GM12872 (cell line): ENCODE results near the gene ARL15.

ENCODE experiments used
- CTCF ChIP-seq: IDR thresholded peaks from 3 replicates; pipeline ENCODE4 v1.5.1; 2011; ENCODE audit warnings: low read depth, mild to moderate bottlenecking, low read length, moderate library complexity; ENCODE audit not compliant: insufficient read depth

Gene ARL15

GRCh38 chr5:53902296-53902907, 408.0 kb downstream of the ARL15 start:
- no peak for TF ChIP-seq CTCF

DNA sequence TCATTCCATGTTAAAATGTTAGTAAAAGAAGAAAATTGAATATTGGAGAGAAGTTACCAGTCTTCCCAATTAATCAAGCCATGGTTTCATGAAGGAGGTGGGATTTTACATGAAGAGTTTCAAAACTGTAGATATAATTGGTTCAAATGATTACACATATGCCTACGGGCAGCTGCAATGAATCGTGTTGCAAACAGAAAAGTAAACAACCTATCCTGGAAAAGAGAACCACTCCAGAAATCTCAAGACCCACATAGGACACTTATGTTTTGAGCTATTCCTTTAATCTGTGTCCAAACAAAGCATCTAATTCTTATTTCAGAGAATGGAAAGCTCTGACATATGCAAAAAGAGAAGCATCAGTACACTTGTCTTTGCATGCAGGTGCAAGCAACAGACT, 409.7 kb downstream of the ARL15 start:
- no peak for TF ChIP-seq CTCF

DNA sequence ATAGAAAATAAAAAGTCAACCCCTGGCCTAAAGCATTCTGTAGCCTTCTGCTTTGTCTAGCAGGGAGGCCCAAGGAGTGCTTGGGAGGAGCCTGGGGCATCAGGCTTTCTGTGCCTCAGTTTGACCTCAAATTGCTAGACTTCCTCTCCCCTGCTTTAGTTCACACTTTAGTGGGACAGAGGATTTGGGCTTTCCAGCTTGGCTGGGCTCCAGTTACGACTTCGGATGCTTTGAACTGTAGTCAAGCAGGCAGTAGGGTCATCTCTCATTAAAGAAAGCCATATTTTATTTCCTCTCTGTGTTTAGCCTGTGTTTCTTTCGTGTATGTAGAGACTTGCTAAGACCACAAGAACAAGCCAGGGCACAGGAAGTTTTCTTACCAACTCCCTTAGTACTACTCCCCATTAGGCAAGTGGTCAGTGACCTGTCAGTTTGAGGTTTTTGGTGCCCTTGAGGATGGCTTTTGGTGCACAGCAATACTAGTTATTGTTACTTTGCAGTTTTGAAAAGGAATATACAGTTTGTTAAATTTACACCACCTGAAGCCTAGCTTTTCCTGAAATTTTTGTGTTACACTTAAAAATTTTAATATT, 415.2 kb downstream of the ARL15 start:
- TF ChIP-seq CTCF = no peak

DNA sequence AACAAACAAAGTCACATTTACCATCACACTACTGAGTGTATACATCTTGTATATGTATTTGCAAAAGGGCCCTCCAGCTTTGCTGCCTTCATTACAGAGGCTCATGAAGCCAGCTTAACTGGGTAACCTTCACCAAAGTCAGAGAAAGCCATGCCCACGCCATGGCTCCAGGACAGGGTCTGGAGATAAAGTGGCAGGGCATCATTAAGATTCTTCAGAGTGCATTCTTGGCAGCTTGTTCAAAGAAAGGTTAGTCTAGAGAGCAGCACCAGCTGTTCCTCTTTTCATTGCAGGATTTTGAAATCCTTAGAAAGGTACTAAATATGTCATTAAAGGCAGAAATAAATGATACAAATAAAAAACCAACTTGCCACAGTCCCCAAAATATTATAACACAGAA, 416.7 kb downstream of the ARL15 start:
- no peak for TF ChIP-seq CTCF

- no peak for TF ChIP-seq CTCF
Measured at GRCh38 chr5:53892224-53892623, 418.1 kb downstream of the ARL15 start.

DNA sequence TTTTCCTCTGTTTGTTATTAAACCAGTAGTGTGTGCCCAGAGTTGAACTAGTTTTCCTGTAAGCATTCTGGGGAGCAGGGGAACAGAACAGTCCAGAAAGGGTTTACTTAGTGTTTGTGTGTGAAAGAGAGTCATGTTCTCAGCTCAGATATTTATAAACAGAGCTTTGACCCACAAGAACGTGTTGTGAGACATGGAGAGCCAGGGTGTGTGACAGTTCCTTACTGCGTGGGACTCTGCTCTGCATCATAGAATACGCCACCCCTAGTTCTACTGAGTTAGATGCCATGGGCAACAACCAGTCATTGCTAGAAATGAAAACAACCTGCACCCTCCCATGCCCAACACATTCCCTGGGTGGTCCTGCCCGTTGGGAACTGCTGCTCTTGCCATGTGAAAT, 419.2 kb downstream of the ARL15 start:
- TF ChIP-seq CTCF = no peak

GRCh38 chr5:53890490-53890889, 419.9 kb downstream of the ARL15 start:
- no peak for TF ChIP-seq CTCF
